HFF-Myc (cell line): Measurements from ENCODE around the gene TRPM7.
A peak's percentile ranks its signal among the peaks of the same experiment; 100 is the strongest.
"Not testable (repeated sequence)": the region's sequence is repeated elsewhere in the genome, so short reads cannot be mapped to it uniquely, and the experiment has no call there.

ENCODE experiments used
- DNase-seq: peaks from one replicate; pipeline ENCODE4 v3.0.0-alpha.2; 2011; ENCODE audit warnings: low read depth; ENCODE audit errors: extremely low read depth
- H3K4me3 ChIP-seq: replicated peaks from 2 replicates; pipeline ENCODE4 v1.5.1; 2011; ENCODE audit warnings: low read depth, mild to moderate bottlenecking, control low read depth, low read length
- TF ChIP-seq, protein P1 (sequence below): IDR thresholded peaks from 2 replicates; pipeline ENCODE4 v1.5.1; 2012; ENCODE audit warnings: mild to moderate bottlenecking, low read depth, low read length, control low read depth; ENCODE audit errors: missing control alignments

Gene TRPM7

DNA sequence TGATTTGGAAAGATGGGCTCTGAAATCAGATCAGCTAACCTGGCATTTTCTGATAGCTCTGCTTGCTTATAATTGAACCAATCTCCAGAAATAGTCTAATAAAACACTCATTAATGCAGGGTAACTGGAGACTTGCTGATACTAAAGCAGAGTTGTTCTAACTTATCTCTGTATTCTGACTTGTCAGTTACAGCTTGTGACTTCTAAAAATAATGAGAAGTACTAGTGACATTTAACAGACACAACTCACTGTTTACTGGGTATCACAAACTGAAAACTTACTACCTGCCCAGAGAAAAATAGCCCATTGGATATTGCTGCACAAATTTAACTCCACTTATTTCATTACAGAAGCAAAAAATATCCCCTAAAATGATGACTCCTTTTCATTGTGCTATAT lies 24.0 kb upstream of the TRPM7 start:
- DNase-seq: no peak
- TF ChIP-seq, protein P1, sequence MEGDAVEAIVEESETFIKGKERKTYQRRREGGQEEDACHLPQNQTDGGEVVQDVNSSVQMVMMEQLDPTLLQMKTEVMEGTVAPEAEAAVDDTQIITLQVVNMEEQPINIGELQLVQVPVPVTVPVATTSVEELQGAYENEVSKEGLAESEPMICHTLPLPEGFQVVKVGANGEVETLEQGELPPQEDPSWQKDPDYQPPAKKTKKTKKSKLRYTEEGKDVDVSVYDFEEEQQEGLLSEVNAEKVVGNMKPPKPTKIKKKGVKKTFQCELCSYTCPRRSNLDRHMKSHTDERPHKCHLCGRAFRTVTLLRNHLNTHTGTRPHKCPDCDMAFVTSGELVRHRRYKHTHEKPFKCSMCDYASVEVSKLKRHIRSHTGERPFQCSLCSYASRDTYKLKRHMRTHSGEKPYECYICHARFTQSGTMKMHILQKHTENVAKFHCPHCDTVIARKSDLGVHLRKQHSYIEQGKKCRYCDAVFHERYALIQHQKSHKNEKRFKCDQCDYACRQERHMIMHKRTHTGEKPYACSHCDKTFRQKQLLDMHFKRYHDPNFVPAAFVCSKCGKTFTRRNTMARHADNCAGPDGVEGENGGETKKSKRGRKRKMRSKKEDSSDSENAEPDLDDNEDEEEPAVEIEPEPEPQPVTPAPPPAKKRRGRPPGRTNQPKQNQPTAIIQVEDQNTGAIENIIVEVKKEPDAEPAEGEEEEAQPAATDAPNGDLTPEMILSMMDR: no peak
- H3K4me3 ChIP-seq: no peak overlapping the region

DNA sequence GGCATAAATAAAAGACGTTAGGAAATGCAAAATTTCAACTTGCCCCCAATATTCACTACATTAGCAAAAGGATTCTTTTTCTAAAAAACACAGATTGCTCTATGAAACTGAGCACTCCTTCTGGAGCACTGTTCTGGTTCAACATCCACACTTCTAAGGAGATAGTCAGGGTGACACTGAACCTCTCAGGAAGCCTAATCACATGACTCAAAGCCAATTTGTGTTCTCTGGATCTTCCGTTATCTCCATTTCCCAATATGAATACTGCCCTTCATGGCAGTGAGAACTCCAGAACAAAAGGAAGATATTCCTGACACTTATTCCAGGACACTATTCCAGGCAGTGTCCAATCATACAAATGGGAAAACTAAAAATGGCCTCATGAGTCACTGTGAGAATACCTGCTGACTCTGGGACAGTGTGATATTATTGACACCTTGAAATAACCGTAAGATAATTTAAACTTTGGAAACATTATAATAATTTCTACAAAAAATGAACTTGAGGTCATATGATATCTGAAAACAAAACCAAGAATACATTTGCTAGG lies 21.4 kb upstream of the TRPM7 start:
- no peak overlapping the region for H3K4me3 ChIP-seq

GRCh38 chr15:50702762-50703334 lies 16.3 kb upstream of the TRPM7 start:
- H3K4me3 ChIP-seq: no peak overlapping the region
- DNase-seq: no peak
- TF ChIP-seq, protein P1: no peak

More for the DNA sequence above, 21.4 kb upstream of the TRPM7 start:
- no peak for DNase-seq
- TF ChIP-seq, protein P1: no peak

DNA sequence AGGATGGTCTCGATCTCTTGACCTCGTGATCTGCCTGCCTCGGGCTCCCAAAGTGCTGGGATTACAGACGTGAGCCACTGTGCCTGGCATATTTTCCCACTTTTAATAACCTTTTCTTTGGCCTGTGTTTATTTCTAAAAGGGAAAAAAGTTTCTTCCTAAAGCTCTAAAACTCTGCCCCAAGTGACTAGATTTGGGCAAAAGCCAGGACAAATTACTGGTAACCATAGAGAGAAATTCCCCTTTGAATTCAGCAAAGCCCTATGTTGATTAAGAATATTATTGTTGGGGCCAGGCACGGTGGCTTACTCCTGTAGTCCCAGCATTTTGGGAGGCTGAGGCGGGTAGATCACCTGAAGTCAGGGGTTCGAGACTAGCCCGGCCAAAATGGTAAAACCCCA lies 11.5 kb upstream of the TRPM7 start:
- H3K4me3 ChIP-seq: no peak overlapping the region
- DNase-seq: no peak
- TF ChIP-seq, protein P1: no peak

- DNase-seq: no peak
- TF ChIP-seq, protein P1: no peak
Observed at GRCh38 chr15:50697109-50697797, 10.7 kb upstream of the TRPM7 start.

GRCh38 chr15:50694634-50695165 lies 8.1 kb upstream of the TRPM7 start:
- DNase-seq, H3K4me3 ChIP-seq: not testable (repeated sequence)

More at GRCh38 chr15:50697109-50697797, 10.7 kb upstream of the TRPM7 start:
- H3K4me3 ChIP-seq: no peak overlapping the region

DNA sequence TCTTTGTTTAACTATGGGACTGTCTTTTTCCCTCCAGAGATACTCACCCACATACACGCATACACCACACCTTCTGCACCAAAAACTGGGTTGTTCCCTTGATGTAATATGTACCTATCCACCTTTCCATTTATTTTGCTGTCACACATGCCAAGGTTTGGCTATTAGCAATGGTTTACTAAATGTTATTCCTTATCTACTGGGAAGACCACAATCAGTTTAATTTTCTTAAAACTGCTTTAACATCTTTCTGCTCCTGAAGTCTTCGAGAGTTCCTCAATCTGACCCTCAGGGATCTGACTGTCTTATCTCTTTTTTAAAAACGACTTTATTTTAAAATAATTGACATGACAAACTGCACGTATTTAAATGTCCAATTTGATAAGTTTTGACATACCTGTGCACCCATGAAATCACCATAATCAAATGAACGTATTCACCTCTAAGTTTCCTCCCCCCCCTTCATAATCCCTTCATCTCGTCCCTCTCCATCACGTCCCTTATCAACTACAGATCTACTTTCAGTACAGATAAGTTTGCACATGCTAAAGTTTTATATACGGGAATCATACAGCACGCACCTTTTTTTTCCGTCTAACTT lies 805 bp upstream of the TRPM7 start:
- TF ChIP-seq, protein P1: no peak
- peak overlapping the region; percentile 98 for H3K4me3 ChIP-seq
- no peak for DNase-seq
